ENCODE measurements around the gene EPB42. TPM values are rescaled to one million over a fixed set of nuclear protein-coding genes. Genes with fewer than 3 reads are reported as not detected.

The EPB42 gene
- not detected in 5 replicates for total RNA-seq (2022; extraction: Qiagen RNA extraction)

DNA sequence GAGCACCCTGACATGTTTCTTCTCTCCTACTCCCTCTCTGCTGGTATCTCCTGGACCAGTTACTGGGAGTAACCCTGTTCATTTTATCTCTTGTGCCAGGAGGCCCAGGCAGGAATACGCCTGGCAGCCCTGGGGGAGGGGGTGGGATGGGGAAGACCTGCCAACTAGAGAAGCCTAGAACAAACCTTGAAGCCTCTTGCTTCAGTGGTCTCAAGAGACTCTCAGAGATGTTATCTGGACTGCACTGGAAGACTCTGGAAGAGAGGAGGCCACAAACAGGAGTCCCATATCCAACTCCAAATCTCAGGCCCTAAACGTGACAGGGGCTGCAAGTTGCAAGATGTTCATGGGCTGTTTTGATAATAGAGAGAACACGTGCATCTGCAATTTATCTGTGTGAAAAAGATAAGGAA lies at the start of gene EPB42:
EPB42 (minus strand) TSS at position 28 of the 413 bp plus-strand sequence. CDS start 193 bp downstream, outside the sequence.

DNA sequence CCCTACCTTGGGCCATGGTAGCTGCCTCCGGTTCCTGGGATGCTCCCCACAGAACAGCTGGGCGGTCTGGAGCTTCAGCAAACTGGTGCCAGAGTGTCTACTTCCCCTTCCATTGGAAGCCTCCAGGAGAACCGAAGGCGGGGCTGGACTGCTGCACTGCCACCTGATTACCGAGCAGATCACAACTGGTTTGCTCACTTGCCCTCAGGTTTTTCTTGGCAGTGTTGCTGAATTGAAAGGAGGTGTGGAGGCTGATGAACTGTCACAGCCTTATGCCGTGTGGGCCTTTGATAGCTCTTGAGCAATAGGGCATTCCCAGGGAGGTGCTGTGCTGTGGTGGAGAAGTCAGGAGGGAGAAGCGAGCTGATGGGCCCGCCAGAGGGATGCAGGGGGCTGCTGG lies 46.0 kb upstream of the EPB42 start, which contains the start of gene TGM5:
TGM5 (minus strand) TSS at position 95 of the 400 bp plus-strand sequence; CDS start at position 16, 79 bp downstream.

DNA sequence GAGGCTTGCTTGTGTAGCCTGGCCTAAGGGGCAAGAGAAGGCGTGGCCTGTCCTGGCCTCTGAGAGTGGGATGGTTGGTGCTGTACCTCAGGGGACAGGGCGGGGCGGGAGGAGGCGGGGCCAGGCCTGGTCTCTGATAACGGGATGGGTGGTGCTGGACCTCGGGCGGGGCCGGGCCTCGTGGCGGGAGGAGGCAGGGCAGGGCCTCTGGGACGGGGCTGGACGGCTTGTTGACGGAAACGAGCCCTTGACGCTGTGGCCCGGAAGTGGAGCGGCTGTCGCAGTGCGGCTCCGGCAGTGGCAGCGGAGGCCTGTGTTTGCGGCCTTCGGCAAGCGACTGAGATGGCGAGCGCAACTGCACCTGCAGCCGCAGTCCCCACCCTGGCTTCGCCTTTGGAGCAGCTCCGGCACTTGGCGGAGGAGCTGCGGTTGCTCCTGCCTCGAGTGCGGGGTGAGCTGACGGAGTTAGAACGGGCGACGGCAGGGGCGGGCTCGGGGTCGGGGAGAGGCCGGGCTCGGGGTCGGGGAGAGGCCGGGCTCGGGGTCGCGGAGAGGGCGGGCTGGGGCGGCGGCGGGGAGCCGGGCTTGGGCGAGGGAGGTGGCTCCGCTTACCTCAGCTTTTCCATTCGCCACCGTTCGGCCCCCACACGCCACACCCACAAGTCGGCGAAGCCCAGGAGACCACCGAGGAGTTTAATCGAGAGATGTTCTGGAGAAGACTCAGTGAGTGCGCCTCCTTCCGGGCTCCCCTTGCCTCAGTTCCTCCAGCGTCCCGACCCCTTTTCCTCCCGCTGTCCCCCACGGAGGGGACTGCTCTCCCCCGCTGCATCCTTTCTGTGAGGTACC lies 35.4 kb downstream of the EPB42 start, which contains the start of gene CCNDBP1:
CCNDBP1 (plus strand) TSS at position 247 of the 846 bp plus-strand sequence; CDS start at position 343, 96 bp downstream.

Other genes with a start within 250 kb of the EPB42 start
- gene UBR1, start 115.0 kb downstream of the EPB42 start, total RNA-seq (2022; extraction: Qiagen RNA extraction), result 3.0 to 4.5 TPM (median 4.2 TPM) in 5 replicates
- 7.2 to 10.6 TPM (median 9.1 TPM) in 5 replicates for gene TMEM62, start 87.4 kb downstream of the EPB42 start, total RNA-seq (2022; extraction: Qiagen RNA extraction)
- 24.5 to 29.8 TPM (median 27.6 TPM) in 5 replicates for gene CCNDBP1, start 35.6 kb downstream of the EPB42 start, total RNA-seq (2022; extraction: Qiagen RNA extraction)
- not detected in 5 replicates for gene TGM5, start 45.9 kb upstream of the EPB42 start, total RNA-seq (2022; extraction: Qiagen RNA extraction)
- not detected in 5 replicates for gene TGM7, start 81.2 kb upstream of the EPB42 start, total RNA-seq (2022; extraction: Qiagen RNA extraction)
- 5.7 to 8.3 TPM (median 6.8 TPM) in 5 replicates for gene LCMT2, start 109.6 kb upstream of the EPB42 start, total RNA-seq (2022; extraction: Qiagen RNA extraction)
- 7.1 to 9.5 TPM (median 8.2 TPM) in 5 replicates for gene ZSCAN29, start 150.0 kb upstream of the EPB42 start, total RNA-seq (2022; extraction: Qiagen RNA extraction)
- 3.8 to 8.1 TPM (median 5.9 TPM) in 5 replicates for gene TUBGCP4, start 150.1 kb upstream of the EPB42 start, total RNA-seq (2022; extraction: Qiagen RNA extraction)

Data from A549 treated with Mapracorat at 1 μM for 4 hours (cell line).